ENCODE measurements around the gene MMP20.

MMP20 gene

GRCh38 chr11:102551169-102551781 is 73.9 kb downstream of the MMP20 start:
- no peak for DNase-seq

- no peak for DNase-seq
Measured at GRCh38 chr11:102546923-102547471, 78.1 kb downstream of the MMP20 start.

GRCh38 chr11:102546427-102546826 is 78.7 kb downstream of the MMP20 start:
- no peak for DNase-seq

- no peak for DNase-seq
Measured at GRCh38 chr11:102545701-102546100, 79.4 kb downstream of the MMP20 start.

- no peak for DNase-seq
Measured at GRCh38 chr11:102544594-102544993, 80.5 kb downstream of the MMP20 start.

- no peak for DNase-seq
Measured at GRCh38 chr11:102539567-102539966, 85.6 kb downstream of the MMP20 start.

- DNase-seq, result no peak
Measured at GRCh38 chr11:102538932-102539331, 86.2 kb downstream of the MMP20 start.

GRCh38 chr11:102534261-102534872 is 90.8 kb downstream of the MMP20 start:
- DNase-seq, result no peak

GRCh38 chr11:102530558-102530957 is 94.6 kb downstream of the MMP20 start, which contains the start of gene MMP7:
Gene MMP7, minus strand, starts transcription at chr11:102530747. Its CDS starts 47 bp downstream, at chr11:102530700.
- DNase-seq, result no peak

GRCh38 chr11:102528618-102529017 is 96.5 kb downstream of the MMP20 start:
- DNase-seq, result no peak

- DNase-seq, result no peak
Measured at GRCh38 chr11:102527684-102528083, 97.4 kb downstream of the MMP20 start.

- no peak for DNase-seq
Measured at GRCh38 chr11:102527041-102527440, 98.1 kb downstream of the MMP20 start.

Measured in NCI-H446 (cell line).